Keratinocyte (primary cell): ENCODE results near the gene SERINC5. TPM values are rescaled to one million over a fixed set of nuclear protein-coding genes. Genes with fewer than 3 reads are reported as not detected.

Source experiments
- DNase-seq: peaks from one replicate; pipeline ENCODE4 v3.0.0-alpha.2; 2011; ENCODE audit warnings: low read depth, missing footprints, low spot score
- FAIRE-seq: peaks from 2 replicates; lab custom pipeline; 2011; peaks lifted over from hg19 to GRCh38; lab: Jason Lieb, UNC
- H2AFZ ChIP-seq: 2 replicates; pipeline ENCODE4 v1.6.0; 2012; ENCODE audit warnings: low read length, control low read depth, inconsistent platforms; ENCODE audit not compliant: control insufficient read depth
- H3K27ac ChIP-seq: 2 replicates; pipeline ENCODE4 v1.5.1; 2011; ENCODE audit warnings: low read length; ENCODE audit not compliant: control insufficient read depth, insufficient read depth
- H3K27me3 ChIP-seq: 3 replicates; pipeline ENCODE4 v1.6.0; 2011; ENCODE audit warnings: low read length; ENCODE audit not compliant: control insufficient read depth, insufficient read depth; ENCODE audit errors: extremely low read depth
- H3K36me3 ChIP-seq, 2 experiments: 2 replicates in 1 of 2; 3 replicates in 1 of 2; pipeline ENCODE4 v1.5.1; 2011; ENCODE audit warnings: low read length in 2 of 2, mild to moderate bottlenecking in 1 of 2; ENCODE audit not compliant: control insufficient read depth in 2 of 2, insufficient read depth in 2 of 2; ENCODE audit errors: extremely low read depth in 1 of 2
- H3K4me1 ChIP-seq: 3 replicates; pipeline ENCODE4 v1.5.1; 2011; ENCODE audit warnings: low read length; ENCODE audit not compliant: control insufficient read depth, insufficient read depth; ENCODE audit errors: extremely low read depth
- H3K4me2 ChIP-seq: 3 replicates; pipeline ENCODE4 v1.6.0; 2011; ENCODE audit warnings: low read depth, low read length; ENCODE audit not compliant: control insufficient read depth, insufficient read depth; ENCODE audit errors: extremely low read depth
- H3K4me3 ChIP-seq, 3 experiments: fragments of 200-600 bp in 1 of 3; sonication (generic) in 1 of 3; 2 replicates in 2 of 3; 3 replicates in 1 of 3; pipeline ENCODE4 v1.5.1; 2011 to 2016; ENCODE audit warnings: low read length in 3 of 3, mild to moderate bottlenecking in 3 of 3, control low read depth in 2 of 3, inconsistent platforms in 1 of 3, low read depth in 1 of 3, mixed read lengths in 1 of 3, mixed run types in 1 of 3, moderate library complexity in 1 of 3; ENCODE audit not compliant: control insufficient read depth in 2 of 3, insufficient read depth in 2 of 3; ENCODE audit errors: extremely low read depth in 1 of 3
- H3K79me2 ChIP-seq: 2 replicates; pipeline ENCODE4 v1.6.0; 2012; ENCODE audit warnings: low read length; ENCODE audit not compliant: control insufficient read depth, insufficient read depth
- H3K9ac ChIP-seq: 3 replicates; pipeline ENCODE4 v1.6.0; 2011; ENCODE audit warnings: low read length; ENCODE audit not compliant: control insufficient read depth, insufficient read depth; ENCODE audit errors: extremely low read depth
- H3K9me1 ChIP-seq: 3 replicates; pipeline ENCODE4 v1.6.0; 2011; ENCODE audit warnings: low read length; ENCODE audit not compliant: control insufficient read depth, insufficient read depth; ENCODE audit errors: extremely low read depth
- H3K9me3 ChIP-seq: 2 replicates; pipeline ENCODE4 v1.5.1; 2012; ENCODE audit warnings: low read depth, low read length; ENCODE audit not compliant: control insufficient read depth
- H4K20me1 ChIP-seq: 3 replicates; pipeline ENCODE4 v1.6.0; 2011; ENCODE audit warnings: low read length; ENCODE audit not compliant: control insufficient read depth, insufficient read depth; ENCODE audit errors: extremely low read depth
- EZH2 ChIP-seq: IDR thresholded peaks from one replicate; pipeline ENCODE4 v1.6.1; 2012; ENCODE audit warnings: inconsistent platforms, mild to moderate bottlenecking, low read length, moderate library complexity
- dilution Hi-C: fragments of 300-500 bp; cut with MboI; formaldehyde crosslinking; loops from one replicate; pipeline ENCODE4 v1.7.0; 2020; ENCODE audit warnings: low sequenced_read_pairs; ENCODE audit not compliant: extremely low pct_ligation_motif_present
- polyA plus RNA-seq, 5 experiments: library from polyadenylated mRNA; depleted of rRNA in 3 of 5; stranded (reverse) in 3 of 5; stranded (forward) in 1 of 5; unstranded in 1 of 5; fragments of >200 nt; gene quantifications; 1 replicate in 1 of 5; 2 replicates in 3 of 5; 3 replicates in 1 of 5; pipeline versions ENCODE4 v1.2.1 to v1.2.3, GENCODE V29; 2011 to 2012; ENCODE audit warnings: missing spikeins in 2 of 5, low read depth in 1 of 5, low replicate concordance in 1 of 5
- TF ChIP-seq, protein P1 (sequence below), 3 experiments: IDR thresholded peaks in 1 of 3; conservative IDR thresholded peaks in 1 of 3; optimal IDR thresholded peaks in 1 of 3; 2 replicates in 2 of 3; 3 replicates in 1 of 3; pipeline versions ENCODE3 to v1.5.1; 2011; ENCODE audit warnings: low read length in 3 of 3, mild to moderate bottlenecking in 3 of 3, moderate library complexity in 2 of 3, control low read depth in 1 of 3, inconsistent platforms in 1 of 3; ENCODE audit not compliant: insufficient read depth in 2 of 3; ENCODE audit errors: extremely low read depth in 1 of 3

Gene SERINC5
- polyA plus RNA-seq, 1 donor (not counting 4 experiments of a cell fraction or from before 2014, with no cell fraction given), result 20.0 TPM

- Histone ChIP-seq H3K4me1 (no peaks in the 10 kb centered on the region), H3K27ac (no peak overlapping the region), H3K4me3 (peak overlapping the region in 1 of 3 experiments; percentile 58), H3K36me3 (no peaks in the 10 kb centered on the region), H2AFZ (no peak overlapping the region), H3K9me3 (no peaks in the 10 kb centered on the region), H3K9ac (peak overlapping the region; percentile 22), H3K4me2 (peak overlapping the region; percentile 76), H3K9me1 (no peaks in the 10 kb centered on the region), H4K20me1 (no peaks in the 10 kb centered on the region), H3K79me2 (no peaks in the 10 kb centered on the region), H3K27me3 (no peaks in the 10 kb centered on the region)
- no peak for DNase-seq
- no peak for FAIRE-seq
- dilution Hi-C loops, result no loop called here
- TF ChIP-seq EZH2, result no peak
- TF ChIP-seq, protein P1, sequence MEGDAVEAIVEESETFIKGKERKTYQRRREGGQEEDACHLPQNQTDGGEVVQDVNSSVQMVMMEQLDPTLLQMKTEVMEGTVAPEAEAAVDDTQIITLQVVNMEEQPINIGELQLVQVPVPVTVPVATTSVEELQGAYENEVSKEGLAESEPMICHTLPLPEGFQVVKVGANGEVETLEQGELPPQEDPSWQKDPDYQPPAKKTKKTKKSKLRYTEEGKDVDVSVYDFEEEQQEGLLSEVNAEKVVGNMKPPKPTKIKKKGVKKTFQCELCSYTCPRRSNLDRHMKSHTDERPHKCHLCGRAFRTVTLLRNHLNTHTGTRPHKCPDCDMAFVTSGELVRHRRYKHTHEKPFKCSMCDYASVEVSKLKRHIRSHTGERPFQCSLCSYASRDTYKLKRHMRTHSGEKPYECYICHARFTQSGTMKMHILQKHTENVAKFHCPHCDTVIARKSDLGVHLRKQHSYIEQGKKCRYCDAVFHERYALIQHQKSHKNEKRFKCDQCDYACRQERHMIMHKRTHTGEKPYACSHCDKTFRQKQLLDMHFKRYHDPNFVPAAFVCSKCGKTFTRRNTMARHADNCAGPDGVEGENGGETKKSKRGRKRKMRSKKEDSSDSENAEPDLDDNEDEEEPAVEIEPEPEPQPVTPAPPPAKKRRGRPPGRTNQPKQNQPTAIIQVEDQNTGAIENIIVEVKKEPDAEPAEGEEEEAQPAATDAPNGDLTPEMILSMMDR (optimal IDR thresholded peaks at IDR 0.05 in 1 of 3, IDR thresholded peaks at IDR 0.05 in 1 of 3, conservative IDR thresholded peaks at IDR 0.05 in 1 of 3; ENCODE audit: extremely low read depth in 1 of 3, insufficient read depth in 2 of 3, low read length in 3 of 3), result peak in 2 of 3 experiments; percentile 75 to 97
Observed at GRCh38 chr5:80082731-80083100, 173.1 kb downstream of the SERINC5 start.

GRCh38 chr5:80082281-80082680 lies 173.6 kb downstream of the SERINC5 start:
- Histone ChIP-seq H3K9ac (no peak overlapping the region), H2AFZ (no peak overlapping the region), H3K9me3 (no peaks in the 10 kb centered on the region), H3K27me3 (no peaks in the 10 kb centered on the region), H3K4me2 (peak overlapping the region; percentile 76), H3K36me3 (no peaks in the 10 kb centered on the region), H3K9me1 (no peaks in the 10 kb centered on the region), H3K4me3 (no peak overlapping the region), H4K20me1 (no peaks in the 10 kb centered on the region), H3K4me1 (no peaks in the 10 kb centered on the region), H3K79me2 (no peaks in the 10 kb centered on the region), H3K27ac (no peak overlapping the region)
- dilution Hi-C loops, result no loop called here
- DNase-seq (no peak), FAIRE-seq (no peak)
- no peak for TF ChIP-seq EZH2

DNA sequence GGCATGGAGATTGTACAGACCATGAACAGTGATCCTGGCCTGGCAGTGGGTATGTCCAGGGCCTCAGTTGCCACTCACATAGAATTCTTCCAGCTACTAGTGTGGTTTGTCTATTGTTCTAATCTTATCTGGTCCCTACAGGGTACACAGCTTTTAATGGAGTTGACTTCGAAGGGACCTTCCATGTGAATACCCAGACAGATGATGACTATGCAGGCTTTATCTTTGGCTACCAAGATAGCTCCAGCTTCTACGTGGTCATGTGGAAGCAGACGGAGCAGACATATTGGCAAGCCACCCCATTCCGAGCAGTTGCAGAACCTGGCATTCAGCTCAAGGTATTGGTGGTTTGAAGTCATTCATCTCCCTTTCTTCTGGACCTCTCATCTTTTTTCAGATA lies 176.9 kb downstream of the SERINC5 start:
- H3K4me3 ChIP-seq, result no peak overlapping the region
- H3K4me2 ChIP-seq, result no peak overlapping the region
- H3K9me3 ChIP-seq, result no peaks in the 10 kb centered on the region
- H3K9me1 ChIP-seq, result no peaks in the 10 kb centered on the region
- H3K79me2 ChIP-seq, result no peaks in the 10 kb centered on the region
- H3K9ac ChIP-seq, result no peak overlapping the region
- no peaks in the 10 kb centered on the region for H3K27me3 ChIP-seq
- no peak overlapping the region for H3K27ac ChIP-seq
- H4K20me1 ChIP-seq, result no peaks in the 10 kb centered on the region
- no peak for DNase-seq
- no peaks in the 10 kb centered on the region for H3K4me1 ChIP-seq
- H2AFZ ChIP-seq, result no peak overlapping the region
- dilution Hi-C loops, result no loop called here
- FAIRE-seq, result no peak
- TF ChIP-seq, protein P1 (optimal IDR thresholded peaks at IDR 0.05 in 1 of 3, IDR thresholded peaks at IDR 0.05 in 1 of 3, conservative IDR thresholded peaks at IDR 0.05 in 1 of 3; ENCODE audit: extremely low read depth in 1 of 3, insufficient read depth in 2 of 3, low read length in 3 of 3), result no peak
- TF ChIP-seq EZH2, result no peak
- H3K36me3 ChIP-seq, result no peaks in the 10 kb centered on the region
